ENCODE results near the gene FAHD1. TPM values are rescaled to one million over a fixed set of nuclear protein-coding genes. Genes with fewer than 3 reads are reported as not detected.

Gene FAHD1
- total RNA-seq, 4 donors from 2014 or later, result 34.3 to 52.3 (median 46.9) TPM

DNA sequence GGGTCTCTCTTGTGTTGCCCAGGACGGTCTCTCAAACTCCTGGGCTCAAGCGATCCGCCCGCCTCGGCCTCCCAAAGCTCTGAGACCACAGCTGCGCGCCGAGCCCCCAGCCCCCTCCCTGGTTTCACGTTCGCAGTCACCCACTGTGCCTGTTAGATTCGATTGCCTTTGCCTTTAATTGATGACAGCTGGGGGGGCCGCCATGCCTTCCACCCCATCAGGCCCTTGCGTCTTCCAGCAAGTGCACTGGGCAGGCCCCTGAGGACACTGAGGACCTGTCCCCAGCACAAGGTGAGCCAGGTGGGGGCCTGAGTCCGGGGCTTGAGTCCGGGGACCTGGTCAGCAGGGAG lies 36.8 kb upstream of the FAHD1 start:
- H3K27me3 ChIP-seq, result no peaks in the 10 kb centered on the region
- H3K9me3 ChIP-seq, result no peaks in the 10 kb centered on the region
- TF ChIP-seq, protein P1, sequence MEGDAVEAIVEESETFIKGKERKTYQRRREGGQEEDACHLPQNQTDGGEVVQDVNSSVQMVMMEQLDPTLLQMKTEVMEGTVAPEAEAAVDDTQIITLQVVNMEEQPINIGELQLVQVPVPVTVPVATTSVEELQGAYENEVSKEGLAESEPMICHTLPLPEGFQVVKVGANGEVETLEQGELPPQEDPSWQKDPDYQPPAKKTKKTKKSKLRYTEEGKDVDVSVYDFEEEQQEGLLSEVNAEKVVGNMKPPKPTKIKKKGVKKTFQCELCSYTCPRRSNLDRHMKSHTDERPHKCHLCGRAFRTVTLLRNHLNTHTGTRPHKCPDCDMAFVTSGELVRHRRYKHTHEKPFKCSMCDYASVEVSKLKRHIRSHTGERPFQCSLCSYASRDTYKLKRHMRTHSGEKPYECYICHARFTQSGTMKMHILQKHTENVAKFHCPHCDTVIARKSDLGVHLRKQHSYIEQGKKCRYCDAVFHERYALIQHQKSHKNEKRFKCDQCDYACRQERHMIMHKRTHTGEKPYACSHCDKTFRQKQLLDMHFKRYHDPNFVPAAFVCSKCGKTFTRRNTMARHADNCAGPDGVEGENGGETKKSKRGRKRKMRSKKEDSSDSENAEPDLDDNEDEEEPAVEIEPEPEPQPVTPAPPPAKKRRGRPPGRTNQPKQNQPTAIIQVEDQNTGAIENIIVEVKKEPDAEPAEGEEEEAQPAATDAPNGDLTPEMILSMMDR (IDR thresholded peaks at IDR 0.05), result no peak
- TF ChIP-seq POLR2A (IDR thresholded peaks at IDR 0.05), result no peak
- 100% methylated on average over 3 of the region's 15 CpGs; no CpG with 5 or more reads in 1 of the 2 donors for WGBS, 2 donors
- no peak for DNase-seq
- H3K4me1 ChIP-seq, result peaks cover 7 to 54% (median 10%) of the 10 kb centered on the region in 3 donors
- H3K27ac ChIP-seq, result no peak overlapping the region
- H3K36me3 ChIP-seq, result peaks cover 0 to 74% (median 8%) of the 10 kb centered on the region in 3 donors
- no peak overlapping the region for H3K4me3 ChIP-seq
- intact Hi-C loops (cut with DNase I), result no loop called here

DNA sequence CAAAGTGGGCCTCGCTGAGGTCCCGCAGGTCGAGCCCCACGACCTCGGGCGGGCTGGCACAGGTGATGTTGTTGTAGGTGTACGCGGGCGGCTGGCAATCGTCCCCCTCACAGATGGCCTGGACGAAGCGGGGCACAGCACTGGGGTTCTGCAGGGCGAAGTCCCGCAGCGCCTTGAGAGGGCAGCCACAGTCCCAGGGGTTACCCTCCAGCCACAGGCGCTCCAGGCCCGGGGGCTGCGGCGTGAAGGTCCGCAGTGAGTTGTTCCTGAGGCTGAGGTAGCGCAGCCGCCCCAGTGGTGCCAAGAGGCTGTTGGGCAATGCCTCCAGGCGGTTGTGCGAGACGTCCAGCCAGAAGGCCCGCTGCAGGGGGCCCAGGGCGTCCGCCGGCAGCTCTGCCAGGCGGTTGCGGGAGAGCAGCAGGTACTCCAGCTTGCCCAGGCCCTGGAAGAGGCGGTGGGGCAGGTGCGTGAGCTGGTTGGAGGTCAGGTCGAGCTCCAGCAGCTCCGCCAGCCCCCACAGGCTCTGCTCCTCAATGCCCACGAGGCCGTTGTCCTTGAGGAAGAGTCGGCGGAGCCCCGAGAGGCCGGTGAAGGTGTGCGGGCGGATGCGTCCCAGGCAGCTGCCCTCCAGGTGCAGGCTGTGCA lies 36.3 kb upstream of the FAHD1 start:
- WGBS, 2 donors, result 93% methylated on average over 10 of the region's 44 CpGs; no CpG with 5 or more reads in 1 of the 2 donors
- no peak overlapping the region for H3K4me3 ChIP-seq
- peaks cover 7 to 49% (median 9%) of the 10 kb centered on the region in 3 donors for H3K4me1 ChIP-seq
- H3K27me3 ChIP-seq, result no peaks in the 10 kb centered on the region
- no peak for TF ChIP-seq POLR2A (IDR thresholded peaks at IDR 0.05)
- TF ChIP-seq, protein P1 (IDR thresholded peaks at IDR 0.05), result no peak
- H3K27ac ChIP-seq, result no peak overlapping the region
- intact Hi-C loops (cut with DNase I), result no loop called here
- H3K9me3 ChIP-seq, result no peaks in the 10 kb centered on the region
- DNase-seq, result no peak
- peaks cover 0 to 69% (median 8%) of the 10 kb centered on the region in 3 donors for H3K36me3 ChIP-seq

DNA sequence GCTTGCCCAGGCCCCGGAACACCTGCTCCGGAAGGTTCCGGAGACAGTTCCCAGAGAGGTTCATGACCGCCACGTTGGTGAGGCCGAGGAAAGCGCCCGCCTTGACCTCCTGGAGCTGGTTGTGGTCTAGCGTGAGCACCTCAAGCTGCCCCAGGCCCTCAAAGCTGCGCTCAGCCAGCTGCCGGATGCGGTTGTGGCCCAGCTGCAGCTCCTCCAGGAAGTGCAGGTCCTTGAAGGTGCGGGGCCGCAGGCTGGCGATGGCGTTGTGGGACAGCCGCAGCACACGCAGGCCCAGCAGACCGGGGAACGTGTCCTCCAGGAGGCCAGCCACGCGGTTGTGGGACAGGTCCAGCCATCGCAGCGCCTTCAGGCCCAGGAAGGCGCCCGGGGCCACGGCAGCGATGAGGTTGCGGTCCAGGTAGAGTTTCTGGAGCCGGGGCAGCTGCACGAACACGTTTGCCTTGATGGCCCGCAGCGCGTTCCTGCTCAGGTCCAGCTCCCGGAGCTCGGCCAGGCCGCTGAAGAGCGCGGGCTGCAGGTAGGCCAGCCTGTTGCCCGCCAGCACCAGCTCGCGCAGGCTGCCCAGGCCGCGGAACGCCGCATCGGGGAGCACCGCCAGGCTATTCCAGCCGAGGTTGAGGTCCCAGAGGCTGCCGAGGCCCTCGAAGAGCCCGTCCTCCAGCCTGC lies 35.6 kb upstream of the FAHD1 start:
- intact Hi-C loops (cut with DNase I), result no loop called here
- Histone ChIP-seq H3K27ac (no peak overlapping the region), H3K27me3 (no peaks in the 10 kb centered on the region), H3K4me3 (no peak overlapping the region), H3K9me3 (no peaks in the 10 kb centered on the region), H3K4me1 (peaks cover 7 to 42% (median 9%) of the 10 kb centered on the region in 3 donors), H3K36me3 (peaks cover 0 to 63% (median 8%) of the 10 kb centered on the region in 3 donors)
- no peak for DNase-seq
- TF ChIP-seq, protein P1 (IDR thresholded peaks at IDR 0.05), result no peak
- TF ChIP-seq POLR2A (IDR thresholded peaks at IDR 0.05), result no peak
- 100% methylated on average over 6 of the region's 53 CpGs; no CpG with 5 or more reads in 1 of the 2 donors for WGBS, 2 donors

DNA sequence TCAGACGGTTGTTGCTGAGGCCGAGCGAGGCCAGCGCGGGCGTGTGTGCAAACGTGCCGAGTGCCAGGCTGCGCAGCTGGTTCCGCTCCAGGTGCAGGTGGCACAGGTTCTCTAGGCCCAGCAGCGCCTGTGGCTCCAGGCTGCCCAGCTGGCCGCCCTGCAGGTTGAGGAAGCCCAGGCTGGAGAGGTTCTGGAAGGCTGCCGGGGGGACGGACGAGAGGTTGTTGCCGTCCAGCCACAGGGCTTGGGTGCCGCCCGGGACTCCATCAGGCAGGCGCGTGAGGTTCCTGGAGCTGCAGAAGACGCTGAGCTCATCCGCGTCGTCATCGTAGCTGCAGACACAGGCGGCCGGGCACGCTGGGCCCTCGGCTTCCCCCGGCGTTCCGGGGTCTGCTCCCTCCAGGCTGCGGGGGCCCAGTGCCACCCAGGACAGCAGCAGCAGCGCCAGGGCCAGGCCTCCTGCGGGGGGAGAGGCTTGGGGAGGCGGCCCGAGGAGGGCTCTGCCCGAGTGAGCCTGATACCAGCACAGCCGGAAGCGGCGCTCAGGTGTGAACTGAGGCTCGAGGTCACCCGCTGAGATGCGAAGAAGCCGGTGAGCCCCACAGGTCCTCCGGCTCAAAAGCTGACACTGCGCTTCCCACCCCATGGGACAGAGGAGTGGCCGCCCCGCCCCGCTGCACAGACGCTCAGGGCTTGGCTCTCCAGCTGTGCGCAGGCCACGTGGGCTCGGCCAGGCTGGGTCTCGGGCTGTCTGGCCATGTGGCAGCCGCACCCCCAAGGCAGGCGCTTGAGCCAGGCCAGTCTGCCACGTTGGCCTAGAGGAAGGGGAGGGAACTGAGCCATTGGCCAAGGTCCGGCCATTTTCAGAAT lies 34.8 kb upstream of the FAHD1 start:
- no peak for DNase-seq
- no peaks in the 10 kb centered on the region for H3K9me3 ChIP-seq
- no peak overlapping the region for H3K4me3 ChIP-seq
- intact Hi-C loops (cut with DNase I), result no loop called here
- WGBS, 2 donors, result 75 to 95% methylated on average over 2 to 4 of the region's 59 CpGs
- H3K36me3 ChIP-seq, result peaks cover 0 to 55% (median 8%) of the 10 kb centered on the region in 3 donors
- TF ChIP-seq, protein P1 (IDR thresholded peaks at IDR 0.05), result no peak
- no peak for TF ChIP-seq POLR2A (IDR thresholded peaks at IDR 0.05)
- H3K27me3 ChIP-seq, result no peaks in the 10 kb centered on the region
- H3K27ac ChIP-seq, result no peak overlapping the region
- peaks cover 7 to 39% (median 9%) of the 10 kb centered on the region in 3 donors for H3K4me1 ChIP-seq
